ENCODE data around the gene GIMAP5.

- TF ChIP-seq SRF (IDR thresholded peaks at IDR 0.05; ENCODE audit: low read depth in 2 of 2, low read length in 2 of 2) = no peak
- TF ChIP-seq EP300 (IDR thresholded peaks at IDR 0.05; ENCODE audit: borderline replicate concordance in 1 of 2, control insufficient read depth in 1 of 2, low read depth in 2 of 2, low read length in 2 of 2) = no peak
- TF ChIP-seq POLR2A (IDR thresholded peaks at IDR 0.05; ENCODE audit: low read depth, low read length) = no peak
- no peak for TF ChIP-seq CHD4 (IDR thresholded peaks at IDR 0.05)
- no peak for TF ChIP-seq EZH2 (IDR thresholded peaks at IDR 0.05; ENCODE audit: borderline replicate concordance, control insufficient read depth, low read depth, low read length)
- TF ChIP-seq NRF1 (conservative IDR thresholded peaks at IDR 0.05; ENCODE audit: low read depth, low read length) = no peak
- no peak for TF ChIP-seq USF2 (IDR thresholded peaks at IDR 0.05; ENCODE audit: borderline replicate concordance, low read depth, low read length)
Observed at GRCh38 chr7:150722431-150722931, 14.7 kb upstream of the GIMAP5 start.
